ENCODE results near the gene SEC14L6.

DNA sequence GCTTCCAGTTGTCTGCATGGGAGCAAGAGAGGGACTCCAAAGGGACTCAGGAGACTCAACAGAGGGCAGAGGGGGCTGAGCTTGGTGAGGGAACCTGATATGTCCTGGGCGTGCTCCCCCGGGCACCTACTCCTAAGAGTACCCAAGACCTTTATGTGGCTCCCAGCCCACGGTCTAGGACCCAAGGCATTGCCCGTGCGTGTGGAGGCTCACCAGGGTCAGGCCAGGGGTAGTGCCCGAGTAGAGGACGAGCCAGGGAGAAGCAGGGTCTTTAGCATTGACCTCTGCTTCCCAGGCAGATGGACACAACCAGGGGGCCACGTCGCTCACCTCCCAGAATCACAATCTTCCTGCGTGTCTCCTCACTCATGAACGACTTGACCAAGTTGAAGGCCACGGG lies 54.4 kb downstream of the SEC14L6 start:
- TF ChIP-seq, protein P1, sequence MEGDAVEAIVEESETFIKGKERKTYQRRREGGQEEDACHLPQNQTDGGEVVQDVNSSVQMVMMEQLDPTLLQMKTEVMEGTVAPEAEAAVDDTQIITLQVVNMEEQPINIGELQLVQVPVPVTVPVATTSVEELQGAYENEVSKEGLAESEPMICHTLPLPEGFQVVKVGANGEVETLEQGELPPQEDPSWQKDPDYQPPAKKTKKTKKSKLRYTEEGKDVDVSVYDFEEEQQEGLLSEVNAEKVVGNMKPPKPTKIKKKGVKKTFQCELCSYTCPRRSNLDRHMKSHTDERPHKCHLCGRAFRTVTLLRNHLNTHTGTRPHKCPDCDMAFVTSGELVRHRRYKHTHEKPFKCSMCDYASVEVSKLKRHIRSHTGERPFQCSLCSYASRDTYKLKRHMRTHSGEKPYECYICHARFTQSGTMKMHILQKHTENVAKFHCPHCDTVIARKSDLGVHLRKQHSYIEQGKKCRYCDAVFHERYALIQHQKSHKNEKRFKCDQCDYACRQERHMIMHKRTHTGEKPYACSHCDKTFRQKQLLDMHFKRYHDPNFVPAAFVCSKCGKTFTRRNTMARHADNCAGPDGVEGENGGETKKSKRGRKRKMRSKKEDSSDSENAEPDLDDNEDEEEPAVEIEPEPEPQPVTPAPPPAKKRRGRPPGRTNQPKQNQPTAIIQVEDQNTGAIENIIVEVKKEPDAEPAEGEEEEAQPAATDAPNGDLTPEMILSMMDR (IDR thresholded peaks at IDR 0.05; ENCODE audit: insufficient read depth, low read depth, low read length), result no peak
- no peak for TF ChIP-seq EZH2 (IDR thresholded peaks at IDR 0.05; ENCODE audit: insufficient read depth, low read length)
